GM23338 (cell line): ENCODE data around the gene SPP1. TPM values are rescaled to one million over a fixed set of nuclear protein-coding genes. Genes with fewer than 3 reads are reported as not detected.

ENCODE experiments used
- ATAC-seq: fragments of 200-7000 bp; cut with Tn5 transposase; 3 replicates; pipeline ENCODE4 v1.9.1; 2020
- DNase-seq: peaks from one replicate; pipeline ENCODE4 v3.0.0-alpha.2; 2015; ENCODE audit warnings: low spot score
- H2AFZ ChIP-seq: fragments of 200-600 bp; sonication (generic); 2 replicates; pipeline ENCODE4 v1.8.0; 2016; ENCODE audit warnings: antibody characterized with exemption, mild to moderate bottlenecking, moderate library complexity
- H3F3A ChIP-seq: fragments of 200-600 bp; sonication (generic); replicated peaks from 2 replicates; pipeline ENCODE4 v1.8.0; 2017; ENCODE audit warnings: antibody characterized with exemption, mixed run types, low read depth
- H3K27ac ChIP-seq: fragments of 200-600 bp; sonication (generic); 2 replicates; pipeline ENCODE4 v1.6.1; 2016; ENCODE audit warnings: low read depth
- H3K27me3 ChIP-seq: fragments of 200-600 bp; sonication (generic); 2 replicates; pipeline ENCODE4 v1.8.0; 2016; ENCODE audit warnings: mild to moderate bottlenecking, mixed run types, moderate library complexity; ENCODE audit not compliant: insufficient read depth
- H3K36me3 ChIP-seq: fragments of 200-600 bp; sonication (generic); 2 replicates; pipeline ENCODE4 v1.8.0; 2016; ENCODE audit warnings: mild to moderate bottlenecking; ENCODE audit not compliant: insufficient read depth
- H3K4me1 ChIP-seq: fragments of 200-600 bp; sonication (generic); 2 replicates; pipeline ENCODE4 v1.8.0; 2016; ENCODE audit warnings: mild to moderate bottlenecking, moderate library complexity; ENCODE audit not compliant: insufficient read depth
- H3K4me2 ChIP-seq: fragments of 200-600 bp; sonication (generic); 2 replicates; pipeline ENCODE4 v1.7.1; 2017; ENCODE audit warnings: mixed run types
- H3K4me3 ChIP-seq: fragments of 200-600 bp; sonication (generic); 2 replicates; pipeline ENCODE4 v1.6.1; 2016; ENCODE audit warnings: mixed run types
- H3K79me2 ChIP-seq: fragments of 200-600 bp; sonication (generic); replicated peaks from 2 replicates; pipeline ENCODE4 v1.8.0; 2017; ENCODE audit warnings: mild to moderate bottlenecking; ENCODE audit not compliant: insufficient read depth
- H3K9me2 ChIP-seq: fragments of 200-600 bp; sonication (generic); 2 replicates; pipeline ENCODE4 v1.8.0; 2017; ENCODE audit not compliant: insufficient read depth
- H4K20me1 ChIP-seq: fragments of 200-600 bp; sonication (generic); replicated peaks from 2 replicates; pipeline ENCODE4 v1.8.0; 2017; ENCODE audit warnings: mild to moderate bottlenecking; ENCODE audit not compliant: insufficient read depth
- H3K27ac Mint-ChIP-seq: 2 replicates; pipeline ENCODE4 v1.8.0; 2020; ENCODE audit warnings: inconsistent platforms, mild to moderate bottlenecking, moderate library complexity, mixed read lengths
- H3K27me3 Mint-ChIP-seq: 3 replicates; pipeline ENCODE4 v1.8.0; 2022; ENCODE audit warnings: low read depth, mild to moderate bottlenecking, moderate library complexity, mixed read lengths, inconsistent platforms; ENCODE audit not compliant: insufficient read depth, poor library complexity
- H3K36me3 Mint-ChIP-seq: 3 replicates; pipeline ENCODE4 v1.8.0; 2021; ENCODE audit warnings: low read depth, mild to moderate bottlenecking, inconsistent platforms, moderate library complexity, mixed read lengths
- H3K4me1 Mint-ChIP-seq: 3 replicates; pipeline ENCODE4 v1.8.0; 2020; ENCODE audit warnings: mild to moderate bottlenecking, inconsistent platforms, mixed read lengths
- H3K4me3 Mint-ChIP-seq: 3 replicates; pipeline ENCODE4 v1.8.0; 2021; ENCODE audit warnings: moderate library complexity, mild to moderate bottlenecking, inconsistent platforms, mixed read lengths
- H3K9me3 Mint-ChIP-seq: 3 replicates; pipeline ENCODE4 v1.8.0; 2020; ENCODE audit warnings: moderate library complexity, mild to moderate bottlenecking, inconsistent platforms, mixed read lengths
- EZH2phosphoT487 ChIP-seq: fragments of 200-600 bp; sonication (generic); IDR thresholded peaks from one replicate; pipeline ENCODE4 v1.8.1; 2018; ENCODE audit warnings: antibody characterized with exemption; ENCODE audit not compliant: unreplicated experiment
- JUNB ChIP-seq: IDR thresholded peaks from one replicate; pipeline ENCODE4 v1.6.1; 2016; ENCODE audit warnings: antibody characterized with exemption; ENCODE audit not compliant: unreplicated experiment
- NANOG ChIP-seq: IDR thresholded peaks from 2 replicates; pipeline ENCODE4 v1.6.1; 2016; ENCODE audit warnings: antibody characterized with exemption, borderline replicate concordance
- REST ChIP-seq: IDR thresholded peaks from one replicate; pipeline ENCODE4 v1.6.1; 2018; ENCODE audit warnings: antibody characterized with exemption; ENCODE audit not compliant: unreplicated experiment
- STAT1 ChIP-seq: IDR thresholded peaks from one replicate; pipeline ENCODE4 v1.6.1; 2016; ENCODE audit warnings: antibody characterized with exemption; ENCODE audit not compliant: unreplicated experiment
- ZNF331 ChIP-seq: fragments of 250-450 bp; sonication (Bioruptor Pico); IDR thresholded peaks from 2 replicates; pipeline ENCODE4 v1.5.0; 2020; ENCODE audit warnings: low read depth, mild to moderate bottlenecking, moderate library complexity
- polyA plus RNA-seq: library from polyadenylated mRNA; unstranded; fragments of >200 nt; fragmentation: Nextera tagmentation; extraction: Ambion mirVana; gene quantifications from 2 replicates; pipeline ENCODE4 v1.2.1, GENCODE V29; 2016
- total RNA-seq: library from RNA; depleted of rRNA; stranded (reverse); fragments of >200 nt; shearing (Covaris generic); gene quantifications from 2 replicates; pipeline ENCODE4 v1.2.3, GENCODE V29; 2014
- TF ChIP-seq, protein P1 (sequence below): IDR thresholded peaks from 2 replicates; pipeline ENCODE4 v1.6.1; 2016; ENCODE audit warnings: antibody characterized with exemption
- TF ChIP-seq, protein P2 (sequence below): fragments of 250-450 bp; sonication (Bioruptor Pico); IDR thresholded peaks from 2 replicates; pipeline ENCODE4 v1.5.0; 2020; ENCODE audit warnings: mild to moderate bottlenecking, moderate library complexity
- TF ChIP-seq, protein P3 (sequence below), 2 experiments: fragments of 200-600 bp in 1 of 2; sonication (generic) in 1 of 2; conservative IDR thresholded peaks; 2 replicates each; pipeline versions ENCODE4 v1.5.1 to v1.6.1; 2016 to 2017; ENCODE audit warnings: antibody characterized with exemption in 2 of 2, low read depth in 2 of 2, mild to moderate bottlenecking in 2 of 2, moderate library complexity in 1 of 2

The SPP1 gene
- total and polyA plus RNA-seq, 2 experiments from 2014 or later: 41.3 to 51.3 TPM

- no peaks in the 10 kb centered on the region for H3K27me3 Mint-ChIP-seq
- no peak overlapping the region for H3K27ac Mint-ChIP-seq
- Histone ChIP-seq H3K4me2 (no peak overlapping the region), H4K20me1 (peaks cover 12% of the 10 kb centered on the region; the same call in 1 of the 2 replicates), H3K36me3 (peaks cover 30% of the 10 kb centered on the region), H3K79me2 (peaks cover 55% of the 10 kb centered on the region), H3K4me1 (0 out of 2 replicates have a peak, but pooled peaks cover 4% of the 10 kb centered on the region), H3K9me2 (no peaks in the 10 kb centered on the region), H3K27me3 (no peaks in the 10 kb centered on the region), H2AFZ (no peak overlapping the region), H3K4me3 (no peak overlapping the region), H3K27ac (no peak overlapping the region), H3F3A (no peaks in the 10 kb centered on the region)
- peaks cover 13% of the 10 kb centered on the region for H3K4me1 Mint-ChIP-seq
- TF ChIP-seq EZH2phosphoT487 (no peak), JUNB (no peak), STAT1 (no peak), ZNF331 (CRISPR knock-in tag) (no peak), REST (no peak), NANOG (no peak)
- TF ChIP-seq, protein P1, sequence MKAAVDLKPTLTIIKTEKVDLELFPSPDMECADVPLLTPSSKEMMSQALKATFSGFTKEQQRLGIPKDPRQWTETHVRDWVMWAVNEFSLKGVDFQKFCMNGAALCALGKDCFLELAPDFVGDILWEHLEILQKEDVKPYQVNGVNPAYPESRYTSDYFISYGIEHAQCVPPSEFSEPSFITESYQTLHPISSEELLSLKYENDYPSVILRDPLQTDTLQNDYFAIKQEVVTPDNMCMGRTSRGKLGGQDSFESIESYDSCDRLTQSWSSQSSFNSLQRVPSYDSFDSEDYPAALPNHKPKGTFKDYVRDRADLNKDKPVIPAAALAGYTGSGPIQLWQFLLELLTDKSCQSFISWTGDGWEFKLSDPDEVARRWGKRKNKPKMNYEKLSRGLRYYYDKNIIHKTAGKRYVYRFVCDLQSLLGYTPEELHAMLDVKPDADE: no peak
- TF ChIP-seq, protein P2, sequence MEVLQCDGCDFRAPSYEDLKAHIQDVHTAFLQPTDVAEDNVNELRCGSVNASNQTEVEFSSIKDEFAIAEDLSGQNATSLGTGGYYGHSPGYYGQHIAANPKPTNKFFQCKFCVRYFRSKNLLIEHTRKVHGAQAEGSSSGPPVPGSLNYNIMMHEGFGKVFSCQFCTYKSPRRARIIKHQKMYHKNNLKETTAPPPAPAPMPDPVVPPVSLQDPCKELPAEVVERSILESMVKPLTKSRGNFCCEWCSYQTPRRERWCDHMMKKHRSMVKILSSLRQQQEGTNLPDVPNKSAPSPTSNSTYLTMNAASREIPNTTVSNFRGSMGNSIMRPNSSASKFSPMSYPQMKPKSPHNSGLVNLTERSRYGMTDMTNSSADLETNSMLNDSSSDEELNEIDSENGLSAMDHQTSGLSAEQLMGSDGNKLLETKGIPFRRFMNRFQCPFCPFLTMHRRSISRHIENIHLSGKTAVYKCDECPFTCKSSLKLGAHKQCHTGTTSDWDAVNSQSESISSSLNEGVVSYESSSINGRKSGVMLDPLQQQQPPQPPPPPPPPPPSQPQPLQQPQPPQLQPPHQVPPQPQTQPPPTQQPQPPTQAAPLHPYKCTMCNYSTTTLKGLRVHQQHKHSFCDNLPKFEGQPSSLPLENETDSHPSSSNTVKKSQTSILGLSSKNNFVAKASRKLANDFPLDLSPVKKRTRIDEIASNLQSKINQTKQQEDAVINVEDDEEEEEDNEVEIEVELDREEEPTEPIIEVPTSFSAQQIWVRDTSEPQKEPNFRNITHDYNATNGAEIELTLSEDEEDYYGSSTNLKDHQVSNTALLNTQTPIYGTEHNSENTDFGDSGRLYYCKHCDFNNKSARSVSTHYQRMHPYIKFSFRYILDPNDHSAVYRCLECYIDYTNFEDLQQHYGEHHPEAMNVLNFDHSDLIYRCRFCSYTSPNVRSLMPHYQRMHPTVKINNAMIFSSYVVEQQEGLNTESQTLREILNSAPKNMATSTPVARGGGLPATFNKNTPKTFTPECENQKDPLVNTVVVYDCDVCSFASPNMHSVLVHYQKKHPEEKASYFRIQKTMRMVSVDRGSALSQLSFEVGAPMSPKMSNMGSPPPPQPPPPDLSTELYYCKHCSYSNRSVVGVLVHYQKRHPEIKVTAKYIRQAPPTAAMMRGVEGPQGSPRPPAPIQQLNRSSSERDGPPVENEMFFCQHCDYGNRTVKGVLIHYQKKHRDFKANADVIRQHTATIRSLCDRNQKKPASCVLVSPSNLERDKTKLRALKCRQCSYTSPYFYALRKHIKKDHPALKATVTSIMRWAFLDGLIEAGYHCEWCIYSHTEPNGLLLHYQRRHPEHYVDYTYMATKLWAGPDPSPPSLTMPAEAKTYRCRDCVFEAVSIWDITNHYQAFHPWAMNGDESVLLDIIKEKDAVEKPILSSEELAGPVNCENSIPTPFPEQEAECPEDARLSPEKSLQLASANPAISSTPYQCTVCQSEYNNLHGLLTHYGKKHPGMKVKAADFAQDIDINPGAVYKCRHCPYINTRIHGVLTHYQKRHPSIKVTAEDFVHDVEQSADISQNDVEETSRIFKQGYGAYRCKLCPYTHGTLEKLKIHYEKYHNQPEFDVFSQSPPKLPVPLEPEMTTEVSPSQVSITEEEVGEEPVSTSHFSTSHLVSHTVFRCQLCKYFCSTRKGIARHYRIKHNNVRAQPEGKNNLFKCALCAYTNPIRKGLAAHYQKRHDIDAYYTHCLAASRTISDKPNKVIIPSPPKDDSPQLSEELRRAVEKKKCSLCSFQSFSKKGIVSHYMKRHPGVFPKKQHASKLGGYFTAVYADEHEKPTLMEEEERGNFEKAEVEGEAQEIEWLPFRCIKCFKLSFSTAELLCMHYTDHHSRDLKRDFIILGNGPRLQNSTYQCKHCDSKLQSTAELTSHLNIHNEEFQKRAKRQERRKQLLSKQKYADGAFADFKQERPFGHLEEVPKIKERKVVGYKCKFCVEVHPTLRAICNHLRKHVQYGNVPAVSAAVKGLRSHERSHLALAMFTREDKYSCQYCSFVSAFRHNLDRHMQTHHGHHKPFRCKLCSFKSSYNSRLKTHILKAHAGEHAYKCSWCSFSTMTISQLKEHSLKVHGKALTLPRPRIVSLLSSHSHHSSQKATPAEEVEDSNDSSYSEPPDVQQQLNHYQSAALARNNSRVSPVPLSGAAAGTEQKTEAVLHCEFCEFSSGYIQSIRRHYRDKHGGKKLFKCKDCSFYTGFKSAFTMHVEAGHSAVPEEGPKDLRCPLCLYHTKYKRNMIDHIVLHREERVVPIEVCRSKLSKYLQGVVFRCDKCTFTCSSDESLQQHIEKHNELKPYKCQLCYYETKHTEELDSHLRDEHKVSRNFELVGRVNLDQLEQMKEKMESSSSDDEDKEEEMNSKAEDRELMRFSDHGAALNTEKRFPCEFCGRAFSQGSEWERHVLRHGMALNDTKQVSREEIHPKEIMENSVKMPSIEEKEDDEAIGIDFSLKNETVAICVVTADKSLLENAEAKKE (CRISPR knock-in tag): no peak
- TF ChIP-seq, protein P3, sequence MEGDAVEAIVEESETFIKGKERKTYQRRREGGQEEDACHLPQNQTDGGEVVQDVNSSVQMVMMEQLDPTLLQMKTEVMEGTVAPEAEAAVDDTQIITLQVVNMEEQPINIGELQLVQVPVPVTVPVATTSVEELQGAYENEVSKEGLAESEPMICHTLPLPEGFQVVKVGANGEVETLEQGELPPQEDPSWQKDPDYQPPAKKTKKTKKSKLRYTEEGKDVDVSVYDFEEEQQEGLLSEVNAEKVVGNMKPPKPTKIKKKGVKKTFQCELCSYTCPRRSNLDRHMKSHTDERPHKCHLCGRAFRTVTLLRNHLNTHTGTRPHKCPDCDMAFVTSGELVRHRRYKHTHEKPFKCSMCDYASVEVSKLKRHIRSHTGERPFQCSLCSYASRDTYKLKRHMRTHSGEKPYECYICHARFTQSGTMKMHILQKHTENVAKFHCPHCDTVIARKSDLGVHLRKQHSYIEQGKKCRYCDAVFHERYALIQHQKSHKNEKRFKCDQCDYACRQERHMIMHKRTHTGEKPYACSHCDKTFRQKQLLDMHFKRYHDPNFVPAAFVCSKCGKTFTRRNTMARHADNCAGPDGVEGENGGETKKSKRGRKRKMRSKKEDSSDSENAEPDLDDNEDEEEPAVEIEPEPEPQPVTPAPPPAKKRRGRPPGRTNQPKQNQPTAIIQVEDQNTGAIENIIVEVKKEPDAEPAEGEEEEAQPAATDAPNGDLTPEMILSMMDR (conservative IDR thresholded peaks at IDR 0.05; ENCODE audit: low read depth in 2 of 2): no peak
- peaks cover 28% of the 10 kb centered on the region for H3K9me3 Mint-ChIP-seq
- peaks cover 62% of the 10 kb centered on the region for H3K36me3 Mint-ChIP-seq
- DNase-seq (no peak), ATAC-seq (no peak)
- no peak overlapping the region for H3K4me3 Mint-ChIP-seq
Observed at GRCh38 chr4:88022289-88022688, 46.8 kb downstream of the SPP1 start.
